Iris pigment epithelial cell (primary cell): Measurements from ENCODE around the gene CSF3R.
A peak's percentile ranks its signal among the peaks of the same experiment; 100 is the strongest.

Experiments
- DNase-seq: peaks from one replicate; pipeline ENCODE4 v3.0.0-alpha.2; 2011; ENCODE audit warnings: low read depth

CSF3R gene

DNA sequence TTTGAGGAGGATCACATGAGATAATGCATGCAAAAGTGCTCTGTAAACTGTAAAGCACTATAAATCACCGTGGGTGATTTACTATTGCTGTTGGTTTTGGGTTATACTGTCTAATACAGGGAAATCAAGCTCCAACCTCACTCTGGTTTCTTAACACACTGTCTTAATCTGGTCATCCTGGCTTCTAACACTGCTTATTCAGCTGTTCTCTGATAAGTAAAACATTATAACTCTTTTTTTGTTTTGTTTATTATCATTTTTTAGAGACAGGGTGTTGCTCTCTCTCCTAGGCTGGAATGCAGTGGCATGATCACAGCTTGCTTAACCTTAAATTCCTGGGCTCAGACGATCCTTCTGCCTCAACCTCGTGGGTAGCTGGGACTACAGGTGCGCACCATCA, 63.1 kb downstream of the CSF3R start:
- DNase-seq, result peak; percentile 14

DNA sequence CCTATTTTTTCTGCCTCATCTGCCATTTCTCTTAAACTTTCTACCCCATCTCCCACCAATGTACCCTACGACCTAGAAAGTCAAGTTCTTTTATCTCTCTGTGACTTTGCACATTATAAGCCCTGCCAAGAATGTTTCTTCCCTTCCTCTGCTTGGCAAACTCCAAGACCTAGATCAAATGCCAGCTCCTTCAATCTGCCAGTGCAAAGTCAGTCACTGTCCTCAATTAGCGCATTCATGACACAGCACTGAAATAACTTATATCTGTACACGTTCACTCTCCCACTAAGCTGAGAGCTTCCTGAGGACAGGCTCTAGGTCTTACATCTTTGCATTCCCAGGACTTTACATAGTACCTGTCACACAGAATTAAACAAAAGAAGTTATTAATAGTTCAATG, 63.6 kb downstream of the CSF3R start:
- DNase-seq, result no peak

- DNase-seq, result no peak
Measured at GRCh38 chr1:36417931-36418330, 64.8 kb downstream of the CSF3R start.
